ENCODE measurements around the gene NTHL1. TPM values are rescaled to one million over a fixed set of nuclear protein-coding genes. Genes with fewer than 3 reads are reported as not detected.

The NTHL1 gene
- total and polyA plus RNA-seq, 2 of the 13 experiments (the other 11 are each of a cell fraction or from before 2014, with no cell fraction given): 47.5 to 64.9 TPM

GRCh38 chr16:1990351-1991134 lies 57.1 kb downstream of the NTHL1 start (continued):
- TF ChIP-seq, protein P1, sequence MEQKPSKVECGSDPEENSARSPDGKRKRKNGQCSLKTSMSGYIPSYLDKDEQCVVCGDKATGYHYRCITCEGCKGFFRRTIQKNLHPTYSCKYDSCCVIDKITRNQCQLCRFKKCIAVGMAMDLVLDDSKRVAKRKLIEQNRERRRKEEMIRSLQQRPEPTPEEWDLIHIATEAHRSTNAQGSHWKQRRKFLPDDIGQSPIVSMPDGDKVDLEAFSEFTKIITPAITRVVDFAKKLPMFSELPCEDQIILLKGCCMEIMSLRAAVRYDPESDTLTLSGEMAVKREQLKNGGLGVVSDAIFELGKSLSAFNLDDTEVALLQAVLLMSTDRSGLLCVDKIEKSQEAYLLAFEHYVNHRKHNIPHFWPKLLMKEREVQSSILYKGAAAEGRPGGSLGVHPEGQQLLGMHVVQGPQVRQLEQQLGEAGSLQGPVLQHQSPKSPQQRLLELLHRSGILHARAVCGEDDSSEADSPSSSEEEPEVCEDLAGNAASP (CRISPR knock-in tag; IDR thresholded peaks at IDR 0.05; ENCODE audit: borderline replicate concordance): no peak
- no peak for TF ChIP-seq ZNF224 (CRISPR knock-in tag; IDR thresholded peaks at IDR 0.05)
- TF ChIP-seq PRDM10 (CRISPR knock-in tag; IDR thresholded peaks at IDR 0.05; ENCODE audit: low read depth): peak; percentile 90
- TF ChIP-seq, protein P2, sequence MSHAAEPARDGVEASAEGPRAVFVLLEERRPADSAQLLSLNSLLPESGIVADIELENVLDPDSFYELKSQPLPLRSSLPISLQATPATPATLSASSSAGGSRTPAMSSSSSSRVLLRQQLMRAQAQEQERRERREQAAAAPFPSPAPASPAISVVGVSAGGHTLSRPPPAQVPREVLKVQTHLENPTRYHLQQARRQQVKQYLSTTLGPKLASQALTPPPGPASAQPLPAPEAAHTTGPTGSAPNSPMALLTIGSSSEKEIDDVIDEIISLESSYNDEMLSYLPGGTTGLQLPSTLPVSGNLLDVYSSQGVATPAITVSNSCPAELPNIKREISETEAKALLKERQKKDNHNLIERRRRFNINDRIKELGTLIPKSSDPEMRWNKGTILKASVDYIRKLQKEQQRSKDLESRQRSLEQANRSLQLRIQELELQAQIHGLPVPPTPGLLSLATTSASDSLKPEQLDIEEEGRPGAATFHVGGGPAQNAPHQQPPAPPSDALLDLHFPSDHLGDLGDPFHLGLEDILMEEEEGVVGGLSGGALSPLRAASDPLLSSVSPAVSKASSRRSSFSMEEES (CRISPR knock-in tag; IDR thresholded peaks at IDR 0.05): no peak
- no peak for TF ChIP-seq ISX (CRISPR knock-in tag; conservative IDR thresholded peaks at IDR 0.05)
- TF ChIP-seq HNRNPK (IDR thresholded peaks at IDR 0.05; ENCODE audit: low read depth, low read length, poor library complexity, severe bottlenecking): no peak
- no peak for TF ChIP-seq ZNF816 (CRISPR knock-in tag; IDR thresholded peaks at IDR 0.05; ENCODE audit: borderline replicate concordance)
- TF ChIP-seq MYNN (CRISPR knock-in tag; IDR thresholded peaks at IDR 0.05; ENCODE audit: low read depth): 0 out of 2 replicates have a peak, but pooled peaks have one; percentile 57
- TF ChIP-seq, protein P3, sequence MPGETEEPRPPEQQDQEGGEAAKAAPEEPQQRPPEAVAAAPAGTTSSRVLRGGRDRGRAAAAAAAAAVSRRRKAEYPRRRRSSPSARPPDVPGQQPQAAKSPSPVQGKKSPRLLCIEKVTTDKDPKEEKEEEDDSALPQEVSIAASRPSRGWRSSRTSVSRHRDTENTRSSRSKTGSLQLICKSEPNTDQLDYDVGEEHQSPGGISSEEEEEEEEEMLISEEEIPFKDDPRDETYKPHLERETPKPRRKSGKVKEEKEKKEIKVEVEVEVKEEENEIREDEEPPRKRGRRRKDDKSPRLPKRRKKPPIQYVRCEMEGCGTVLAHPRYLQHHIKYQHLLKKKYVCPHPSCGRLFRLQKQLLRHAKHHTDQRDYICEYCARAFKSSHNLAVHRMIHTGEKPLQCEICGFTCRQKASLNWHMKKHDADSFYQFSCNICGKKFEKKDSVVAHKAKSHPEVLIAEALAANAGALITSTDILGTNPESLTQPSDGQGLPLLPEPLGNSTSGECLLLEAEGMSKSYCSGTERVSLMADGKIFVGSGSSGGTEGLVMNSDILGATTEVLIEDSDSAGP (CRISPR knock-in tag; IDR thresholded peaks at IDR 0.05; ENCODE audit: borderline replicate concordance): peak; percentile 42; the same call in 1 of the 2 replicates
- TF ChIP-seq, protein P4, sequence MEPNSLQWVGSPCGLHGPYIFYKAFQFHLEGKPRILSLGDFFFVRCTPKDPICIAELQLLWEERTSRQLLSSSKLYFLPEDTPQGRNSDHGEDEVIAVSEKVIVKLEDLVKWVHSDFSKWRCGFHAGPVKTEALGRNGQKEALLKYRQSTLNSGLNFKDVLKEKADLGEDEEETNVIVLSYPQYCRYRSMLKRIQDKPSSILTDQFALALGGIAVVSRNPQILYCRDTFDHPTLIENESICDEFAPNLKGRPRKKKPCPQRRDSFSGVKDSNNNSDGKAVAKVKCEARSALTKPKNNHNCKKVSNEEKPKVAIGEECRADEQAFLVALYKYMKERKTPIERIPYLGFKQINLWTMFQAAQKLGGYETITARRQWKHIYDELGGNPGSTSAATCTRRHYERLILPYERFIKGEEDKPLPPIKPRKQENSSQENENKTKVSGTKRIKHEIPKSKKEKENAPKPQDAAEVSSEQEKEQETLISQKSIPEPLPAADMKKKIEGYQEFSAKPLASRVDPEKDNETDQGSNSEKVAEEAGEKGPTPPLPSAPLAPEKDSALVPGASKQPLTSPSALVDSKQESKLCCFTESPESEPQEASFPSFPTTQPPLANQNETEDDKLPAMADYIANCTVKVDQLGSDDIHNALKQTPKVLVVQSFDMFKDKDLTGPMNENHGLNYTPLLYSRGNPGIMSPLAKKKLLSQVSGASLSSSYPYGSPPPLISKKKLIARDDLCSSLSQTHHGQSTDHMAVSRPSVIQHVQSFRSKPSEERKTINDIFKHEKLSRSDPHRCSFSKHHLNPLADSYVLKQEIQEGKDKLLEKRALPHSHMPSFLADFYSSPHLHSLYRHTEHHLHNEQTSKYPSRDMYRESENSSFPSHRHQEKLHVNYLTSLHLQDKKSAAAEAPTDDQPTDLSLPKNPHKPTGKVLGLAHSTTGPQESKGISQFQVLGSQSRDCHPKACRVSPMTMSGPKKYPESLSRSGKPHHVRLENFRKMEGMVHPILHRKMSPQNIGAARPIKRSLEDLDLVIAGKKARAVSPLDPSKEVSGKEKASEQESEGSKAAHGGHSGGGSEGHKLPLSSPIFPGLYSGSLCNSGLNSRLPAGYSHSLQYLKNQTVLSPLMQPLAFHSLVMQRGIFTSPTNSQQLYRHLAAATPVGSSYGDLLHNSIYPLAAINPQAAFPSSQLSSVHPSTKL (CRISPR knock-in tag; IDR thresholded peaks at IDR 0.05): no peak
- peak; percentile 44; the same call in 1 of the 2 replicates for TF ChIP-seq MXD1 (CRISPR knock-in tag; IDR thresholded peaks at IDR 0.05)
- TF ChIP-seq SUZ12 (IDR thresholded peaks at IDR 0.05; ENCODE audit: low read depth, low read length): no peak
- TF ChIP-seq MIER3 (CRISPR knock-in tag; IDR thresholded peaks at IDR 0.05; ENCODE audit: borderline replicate concordance): no peak
- TF ChIP-seq ATF7-NPFF (CRISPR knock-in tag; IDR thresholded peaks at IDR 0.05; ENCODE audit: low read depth): no peak
- TF ChIP-seq TEAD3 (CRISPR knock-in tag; optimal IDR thresholded peaks at IDR 0.05; ENCODE audit: borderline replicate concordance): peak; percentile 16
